ENCODE results near the gene PDZRN3.
A peak's percentile ranks its signal among the peaks of the same experiment; 100 is the strongest.

Gene PDZRN3

DNA sequence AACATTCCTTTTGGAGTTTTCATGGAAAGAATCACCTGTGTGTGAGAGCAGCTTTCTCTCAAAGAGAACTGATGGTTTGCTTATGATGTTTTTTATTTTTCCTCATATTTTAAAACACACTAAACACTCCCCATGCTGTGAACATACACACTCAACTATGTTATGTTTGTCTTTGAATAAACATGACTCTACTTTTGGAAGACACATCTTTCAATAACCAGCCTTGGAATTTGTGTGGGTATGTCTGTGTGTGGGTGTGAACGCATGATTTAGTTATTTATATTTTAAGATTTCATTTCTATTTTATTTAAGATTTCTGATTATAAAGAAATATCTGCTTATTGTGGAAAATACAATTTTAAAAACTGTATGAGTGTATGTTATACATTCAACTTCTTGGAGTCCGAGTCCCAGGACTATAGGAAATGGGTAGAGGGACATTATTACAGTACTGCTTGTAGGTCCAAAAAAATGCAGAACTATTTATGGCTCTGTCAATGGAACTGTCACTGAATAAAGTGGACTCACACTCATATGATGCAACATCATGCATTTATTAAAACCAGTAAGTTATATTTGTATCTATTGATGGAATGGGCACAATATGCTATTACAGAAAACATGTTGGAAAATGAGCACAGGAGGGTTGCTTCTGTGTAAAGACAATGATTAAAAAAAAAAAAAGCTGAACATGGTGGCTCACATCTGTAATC is 43.5 kb downstream of the PDZRN3 start:
- TF ChIP-seq SIN3A (IDR thresholded peaks at IDR 0.05; ENCODE audit: borderline replicate concordance, insufficient read depth, low read length) (no peak), POLR2AphosphoS5 (IDR thresholded peaks at IDR 0.05; ENCODE audit: low read depth, low read length) (no peak), TAF1 (IDR thresholded peaks at IDR 0.05; ENCODE audit: borderline replicate concordance, insufficient read depth, low read length) (no peak), FOXP2 (optimal IDR thresholded peaks at IDR 0.05; ENCODE audit: borderline replicate concordance, extremely low read depth, extremely low read length, insufficient read depth) (no peak)
- TF ChIP-seq, protein P1, sequence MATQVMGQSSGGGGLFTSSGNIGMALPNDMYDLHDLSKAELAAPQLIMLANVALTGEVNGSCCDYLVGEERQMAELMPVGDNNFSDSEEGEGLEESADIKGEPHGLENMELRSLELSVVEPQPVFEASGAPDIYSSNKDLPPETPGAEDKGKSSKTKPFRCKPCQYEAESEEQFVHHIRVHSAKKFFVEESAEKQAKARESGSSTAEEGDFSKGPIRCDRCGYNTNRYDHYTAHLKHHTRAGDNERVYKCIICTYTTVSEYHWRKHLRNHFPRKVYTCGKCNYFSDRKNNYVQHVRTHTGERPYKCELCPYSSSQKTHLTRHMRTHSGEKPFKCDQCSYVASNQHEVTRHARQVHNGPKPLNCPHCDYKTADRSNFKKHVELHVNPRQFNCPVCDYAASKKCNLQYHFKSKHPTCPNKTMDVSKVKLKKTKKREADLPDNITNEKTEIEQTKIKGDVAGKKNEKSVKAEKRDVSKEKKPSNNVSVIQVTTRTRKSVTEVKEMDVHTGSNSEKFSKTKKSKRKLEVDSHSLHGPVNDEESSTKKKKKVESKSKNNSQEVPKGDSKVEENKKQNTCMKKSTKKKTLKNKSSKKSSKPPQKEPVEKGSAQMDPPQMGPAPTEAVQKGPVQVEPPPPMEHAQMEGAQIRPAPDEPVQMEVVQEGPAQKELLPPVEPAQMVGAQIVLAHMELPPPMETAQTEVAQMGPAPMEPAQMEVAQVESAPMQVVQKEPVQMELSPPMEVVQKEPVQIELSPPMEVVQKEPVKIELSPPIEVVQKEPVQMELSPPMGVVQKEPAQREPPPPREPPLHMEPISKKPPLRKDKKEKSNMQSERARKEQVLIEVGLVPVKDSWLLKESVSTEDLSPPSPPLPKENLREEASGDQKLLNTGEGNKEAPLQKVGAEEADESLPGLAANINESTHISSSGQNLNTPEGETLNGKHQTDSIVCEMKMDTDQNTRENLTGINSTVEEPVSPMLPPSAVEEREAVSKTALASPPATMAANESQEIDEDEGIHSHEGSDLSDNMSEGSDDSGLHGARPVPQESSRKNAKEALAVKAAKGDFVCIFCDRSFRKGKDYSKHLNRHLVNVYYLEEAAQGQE (IDR thresholded peaks at IDR 0.05; ENCODE audit: insufficient read depth in 1 of 2, low read depth in 2 of 2, low read length in 2 of 2) = no peak

DNA sequence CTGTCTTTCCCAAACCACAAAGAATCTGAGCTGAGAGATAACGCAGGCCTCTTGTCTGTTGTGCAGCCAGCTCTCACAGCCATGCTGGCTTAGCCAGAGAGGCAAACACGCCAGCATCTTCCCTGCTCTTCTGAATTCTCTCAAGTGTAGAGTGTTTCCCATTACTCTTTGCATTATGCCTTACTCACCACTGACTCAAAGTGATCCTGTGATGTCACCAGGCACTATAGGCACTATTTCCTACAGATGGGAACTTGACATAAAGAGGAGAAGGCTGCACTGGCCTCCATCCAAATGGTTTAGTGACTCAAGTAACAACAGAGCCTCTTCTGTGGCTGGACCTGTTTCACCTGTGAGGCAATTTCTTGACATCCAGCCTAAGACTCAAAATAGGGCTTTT is 44.4 kb downstream of the PDZRN3 start:
- TF ChIP-seq, protein P1 (IDR thresholded peaks at IDR 0.05; ENCODE audit: insufficient read depth in 1 of 2, low read depth in 2 of 2, low read length in 2 of 2) = no peak
- TF ChIP-seq FOXP2 (optimal IDR thresholded peaks at IDR 0.05; ENCODE audit: borderline replicate concordance, extremely low read depth, extremely low read length, insufficient read depth) (no peak), TAF1 (IDR thresholded peaks at IDR 0.05; ENCODE audit: borderline replicate concordance, insufficient read depth, low read length) (no peak), POLR2AphosphoS5 (IDR thresholded peaks at IDR 0.05; ENCODE audit: low read depth, low read length) (no peak), SIN3A (IDR thresholded peaks at IDR 0.05; ENCODE audit: borderline replicate concordance, insufficient read depth, low read length) (no peak)

DNA sequence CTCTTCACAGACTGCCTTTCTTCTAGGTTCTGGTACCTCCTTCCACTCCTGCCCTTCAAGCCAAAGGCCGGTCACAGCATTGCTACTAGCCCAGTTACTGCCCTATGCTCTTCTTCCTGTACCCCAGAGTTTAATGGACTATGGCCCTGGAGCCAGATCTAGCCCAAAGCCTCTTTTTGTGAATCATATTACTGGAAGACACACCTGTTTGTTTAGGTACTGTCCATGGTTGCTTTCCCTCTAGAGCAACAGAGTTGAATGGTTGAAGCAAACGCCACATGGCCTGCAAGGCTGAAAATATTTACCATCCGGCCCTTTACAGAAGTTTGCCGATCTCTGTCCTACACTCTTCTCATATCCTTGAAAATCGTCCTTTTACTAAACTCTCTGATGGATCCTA is 47.0 kb downstream of the PDZRN3 start:
- no peak for TF ChIP-seq FOXP2 (optimal IDR thresholded peaks at IDR 0.05; ENCODE audit: borderline replicate concordance, extremely low read depth, extremely low read length, insufficient read depth)
- TF ChIP-seq, protein P1 (IDR thresholded peaks at IDR 0.05; ENCODE audit: insufficient read depth in 1 of 2, low read depth in 2 of 2, low read length in 2 of 2) = peak; percentile 29 to 85; a peak in 2 of 4 replicates

GRCh38 chr3:73576999-73577461 is 47.7 kb downstream of the PDZRN3 start:
- no peak for TF ChIP-seq FOXP2 (optimal IDR thresholded peaks at IDR 0.05; ENCODE audit: borderline replicate concordance, extremely low read depth, extremely low read length, insufficient read depth)
- TF ChIP-seq TAF1 (IDR thresholded peaks at IDR 0.05; ENCODE audit: borderline replicate concordance, insufficient read depth, low read length) = no peak
- TF ChIP-seq, protein P1 (IDR thresholded peaks at IDR 0.05; ENCODE audit: insufficient read depth in 1 of 2, low read depth in 2 of 2, low read length in 2 of 2) = no peak
- TF ChIP-seq POLR2AphosphoS5 (IDR thresholded peaks at IDR 0.05; ENCODE audit: low read depth, low read length) = no peak
- TF ChIP-seq SIN3A (IDR thresholded peaks at IDR 0.05; ENCODE audit: borderline replicate concordance, insufficient read depth, low read length) = no peak
